HCT116 (cell line): ENCODE data around the gene CSTF2. TPM values are rescaled to one million over a fixed set of nuclear protein-coding genes. Genes with fewer than 3 reads are reported as not detected.

Source experiments
- ATAC-seq: fragments of 200-7000 bp; cut with Tn5 transposase; 2 replicates; pipeline ENCODE4 v1.9.1; 2020; ENCODE audit warnings: mild to moderate bottlenecking, moderate library complexity
- BruUV-seq: library from RNA; stranded (reverse); fragments of 400-500 nt; replicated peaks from 2 replicates; lab custom pipeline; 2021; lab: Mats Ljungman, UMichigan
- CTCF ChIA-PET: fragments of 300-600 bp; sonication (Branson Sonifier 250); formaldehyde crosslinking; loops from one replicate; lab custom pipeline; 2021; ENCODE audit warnings: antibody characterized with exemption; lab: Charles Lee
- POLR2A ChIA-PET: fragments of 300-600, 350-600 bp; sonication (Branson Sonifier 250); formaldehyde crosslinking; loops from one replicate; lab custom pipeline; 2021; ENCODE audit warnings: antibody characterized with exemption; lab: Charles Lee
- RAD21 ChIA-PET, 2 experiments: fragments of 300-600 bp; sonication (Branson Sonifier 250); formaldehyde crosslinking; loops; one replicate each; lab custom pipeline; 2023; ENCODE audit warnings: low total read pairs in 2 of 2; ENCODE audit not compliant: uncharacterized antibody in 2 of 2, unreplicated experiment in 2 of 2, low non-redundant PET in 1 of 2; lab: Charles Lee
- DNase-seq: peaks from one replicate; pipeline ENCODE4 v3.0.0-alpha.2; 2010; ENCODE audit warnings: low read depth, low spot score
- H2AFZ ChIP-seq: fragments of 200-600 bp; shearing (Covaris generic), sonication (generic); 2 replicates; pipeline ENCODE4 v1.6.1; 2017; ENCODE audit warnings: low read depth, mixed run types, mixed read lengths, antibody characterized with exemption, low read length; ENCODE audit not compliant: poor library complexity, severe bottlenecking
- H3K27ac ChIP-seq: 2 replicates; pipeline ENCODE4 v1.5.1; 2012; ENCODE audit warnings: low read depth, low read length
- H3K27me3 ChIP-seq: fragments of 200-600 bp; sonication (generic); 2 replicates; pipeline ENCODE4 v1.6.1; 2016; ENCODE audit warnings: mixed run types, low read length, mixed read lengths; ENCODE audit not compliant: insufficient read depth
- H3K36me3 ChIP-seq, 2 experiments: fragments of 200-500 bp in 1 of 2; fragments of 200-600 bp in 1 of 2; sonication (Bioruptor generic) in 1 of 2; sonication (generic) in 1 of 2; 2 replicates each; pipeline versions ENCODE4 v1.5.1 to v1.6.1; 2014 to 2016; ENCODE audit warnings: low read length in 2 of 2, inconsistent platforms in 1 of 2, mixed read lengths in 1 of 2, mixed run types in 1 of 2; ENCODE audit not compliant: insufficient read depth in 2 of 2, control insufficient read depth in 1 of 2
- H3K4me1 ChIP-seq, 2 experiments: fragments of 200-600 bp in 1 of 2; sonication (generic) in 1 of 2; 2 replicates each; pipeline versions ENCODE4 v1.5.1 to v1.6.1; 2012 to 2017; ENCODE audit warnings: low read length in 2 of 2, inconsistent platforms in 1 of 2, mild to moderate bottlenecking in 1 of 2, mixed read lengths in 1 of 2, mixed run types in 1 of 2, moderate library complexity in 1 of 2; ENCODE audit not compliant: insufficient read depth in 2 of 2, control insufficient read depth in 1 of 2
- H3K4me2 ChIP-seq: fragments of 200-600 bp; sonication (generic); 2 replicates; pipeline ENCODE4 v1.6.1; 2017; ENCODE audit warnings: mixed run types, low read length, mixed read lengths
- H3K4me3 ChIP-seq, 2 experiments: fragments of 200-600 bp in 1 of 2; sonication (generic) in 1 of 2; replicated peaks in 1 of 2; 2 replicates each; pipeline ENCODE4 v1.5.1; 2011 to 2016; ENCODE audit warnings: low read length in 2 of 2, control low read depth in 1 of 2, low read depth in 1 of 2, mild to moderate bottlenecking in 1 of 2, mixed read lengths in 1 of 2, mixed run types in 1 of 2
- H3K79me2 ChIP-seq: fragments of 200-600 bp; sonication (generic); 2 replicates; pipeline ENCODE4 v1.6.1; 2017; ENCODE audit warnings: mild to moderate bottlenecking, mixed run types, low read length, moderate library complexity, mixed read lengths; ENCODE audit not compliant: insufficient read depth
- H3K9ac ChIP-seq: fragments of 200-600 bp; sonication (generic); 2 replicates; pipeline ENCODE4 v1.6.1; 2016; ENCODE audit warnings: low read length, mixed read lengths
- H3K9me2 ChIP-seq: fragments of 200-600 bp; sonication (generic), shearing (Covaris generic); 2 replicates; pipeline ENCODE4 v1.6.1; 2017; ENCODE audit warnings: mixed run types, mild to moderate bottlenecking, moderate library complexity; ENCODE audit not compliant: insufficient read depth
- H3K9me3 ChIP-seq, 2 experiments: fragments of 200-500 bp in 1 of 2; fragments of 200-600 bp in 1 of 2; sonication (Bioruptor generic) in 1 of 2; sonication (generic) in 1 of 2; 2 replicates each; pipeline ENCODE4 v1.6.1; 2014 to 2017; ENCODE audit warnings: low read length in 2 of 2, mixed read lengths in 2 of 2, inconsistent platforms in 1 of 2, low read depth in 1 of 2, mild to moderate bottlenecking in 1 of 2, mixed run types in 1 of 2, moderate library complexity in 1 of 2; ENCODE audit not compliant: control insufficient read depth in 1 of 2, insufficient read depth in 1 of 2
- H4K20me1 ChIP-seq: fragments of 200-600 bp; sonication (generic), shearing (Covaris generic); 2 replicates; pipeline ENCODE4 v1.6.1; 2017; ENCODE audit warnings: mixed run types, mild to moderate bottlenecking, moderate library complexity; ENCODE audit not compliant: insufficient read depth
- CEBPB ChIP-seq: IDR thresholded peaks from 2 replicates; pipeline ENCODE4 v1.6.1; 2012; ENCODE audit warnings: low read depth
- EZH2 ChIP-seq: fragments of 200-600 bp; sonication (generic); IDR thresholded peaks from 2 replicates; pipeline ENCODE4 v1.6.1; 2017; ENCODE audit warnings: antibody characterized with exemption, mixed run types
- EZH2phosphoT487 ChIP-seq: fragments of 200-600 bp; IDR thresholded peaks from 2 replicates; pipeline ENCODE4 v1.6.1; 2018; ENCODE audit warnings: antibody characterized with exemption, borderline replicate concordance
- FOSL1 ChIP-seq: IDR thresholded peaks from 2 replicates; pipeline ENCODE4 v1.6.1; 2012; ENCODE audit warnings: low read depth
- JUND ChIP-seq: IDR thresholded peaks from 2 replicates; pipeline ENCODE4 v1.6.1; 2012
- MAX ChIP-seq: IDR thresholded peaks from 2 replicates; pipeline ENCODE4 v1.6.1; 2012
- ZBTB33 ChIP-seq: IDR thresholded peaks from 2 replicates; pipeline ENCODE4 v1.6.1; 2011; ENCODE audit warnings: mild to moderate bottlenecking, low read length, moderate library complexity; ENCODE audit not compliant: insufficient replicate concordance; ENCODE audit errors: extremely low read depth
- ZNF274 ChIP-seq: fragments of 200-500 bp; sonication (Bioruptor generic); IDR thresholded peaks from 2 replicates; pipeline ENCODE4 v1.6.1; 2014; ENCODE audit warnings: mild to moderate bottlenecking, low read depth, low read length, inconsistent platforms
- intact Hi-C: fragments of 100-400 bp; cut with micrococcal nuclease; formaldehyde crosslinking; loops from 2 replicates; pipeline ENCODE4 v1.10.0; 2022
- total RNA-seq: library from RNA; stranded (reverse); gene quantifications from one replicate; pipeline ENCODE4 v1.2.1, GENCODE V29; 2021; ENCODE audit not compliant: unreplicated experiment

The CSTF2 gene
- total RNA-seq, 1 experiment from 2014 or later: 34.1 TPM

GRCh38 chrX:100870527-100870926 lies 50.3 kb downstream of the CSTF2 start:
- CTCF ChIA-PET: no interaction called here
- RAD21 ChIA-PET: no interaction called here
- no peaks in the 10 kb centered on the region for H3K79me2 ChIP-seq
- H3K27ac ChIP-seq: no peak overlapping the region
- no peaks in the 10 kb centered on the region for H4K20me1 ChIP-seq
- TF ChIP-seq FOSL1 (no peak), MAX (no peak), CEBPB (no peak), ZBTB33 (no peak), JUND (no peak), EZH2phosphoT487 (no peak), ZNF274 (no peak), EZH2 (no peak)
- no peak for ATAC-seq
- no peak overlapping the region for H3K4me3 ChIP-seq
- H3K4me1 ChIP-seq: no peaks in the 10 kb centered on the region
- H3K27me3 ChIP-seq: no peaks in the 10 kb centered on the region
- no peak for DNase-seq
- H3K9ac ChIP-seq: no peak overlapping the region
- POLR2A ChIA-PET: no interaction called here
- intact Hi-C loops: no loop called here
- no peak overlapping the region for H3K4me2 ChIP-seq
- H3K9me2 ChIP-seq: no peaks in the 10 kb centered on the region
- no peaks in the 10 kb centered on the region for H3K9me3 ChIP-seq
- no TSS peak for BruUV-seq
- no peaks in the 10 kb centered on the region for H3K36me3 ChIP-seq
- no peak overlapping the region for H2AFZ ChIP-seq
